GM21515 (cell line): ENCODE results near the gene SPPL2B.

Source experiments
- ATAC-seq: cut with Tn5 transposase; IDR thresholded peaks from one replicate; pipeline ENCODE4 v1.9.1; 2021; ENCODE audit not compliant: unreplicated experiment

Gene SPPL2B

DNA sequence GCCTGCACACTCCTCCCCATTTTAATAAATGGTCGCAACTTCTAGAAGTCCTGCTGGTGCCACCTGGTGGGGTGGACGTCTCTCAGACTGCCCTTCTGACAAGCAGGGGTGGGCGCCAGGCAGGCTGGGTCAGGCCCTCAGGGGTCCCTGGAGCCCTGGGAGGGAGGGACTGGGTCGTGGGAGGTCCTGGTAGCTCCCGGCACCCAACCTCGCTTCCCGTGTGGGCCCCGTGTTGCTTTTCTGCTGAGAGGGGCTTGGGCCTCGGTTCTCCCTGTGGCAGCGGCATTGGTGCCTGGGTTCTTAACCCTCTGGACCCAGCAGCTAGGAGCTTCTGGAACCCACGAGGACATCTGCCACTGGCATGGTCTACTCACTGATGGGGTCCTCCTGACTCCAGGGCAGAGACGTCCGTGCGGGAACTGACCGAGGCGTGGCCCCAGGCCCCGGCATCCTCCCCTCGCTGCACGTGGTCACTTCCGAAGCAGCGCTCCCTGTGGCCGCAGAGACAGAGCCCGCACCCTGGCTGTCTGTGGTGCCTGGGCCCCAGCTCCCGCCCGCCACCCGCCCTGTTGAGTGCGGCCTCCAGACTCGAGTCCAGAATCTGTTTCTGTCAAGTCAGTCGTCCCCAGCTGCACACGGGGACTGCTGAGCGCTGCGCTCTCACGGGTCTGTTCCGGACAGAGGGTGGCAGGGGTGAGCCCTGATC is 25.6 kb downstream of the SPPL2B start:
- no peak for ATAC-seq

DNA sequence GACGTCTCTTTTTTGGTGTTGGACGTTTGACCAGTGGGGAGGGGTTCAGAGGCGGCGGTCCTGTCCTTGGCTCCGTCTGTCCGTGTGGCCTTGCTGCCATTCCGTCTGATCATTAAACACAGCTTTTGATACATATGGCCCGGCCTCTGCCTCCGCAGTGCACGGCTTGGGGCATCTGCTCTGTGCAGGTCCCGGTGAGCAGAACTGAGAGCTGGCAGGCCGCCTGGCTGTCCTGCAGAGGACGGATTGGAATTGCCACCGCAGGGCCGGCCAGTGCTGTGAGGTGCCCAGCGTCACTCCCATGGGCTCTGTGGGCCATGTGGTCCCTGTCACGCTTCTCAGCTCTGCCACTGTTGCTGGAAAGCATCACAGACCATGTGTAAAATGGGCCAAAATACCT is 26.2 kb downstream of the SPPL2B start:
- ATAC-seq, result no peak

DNA sequence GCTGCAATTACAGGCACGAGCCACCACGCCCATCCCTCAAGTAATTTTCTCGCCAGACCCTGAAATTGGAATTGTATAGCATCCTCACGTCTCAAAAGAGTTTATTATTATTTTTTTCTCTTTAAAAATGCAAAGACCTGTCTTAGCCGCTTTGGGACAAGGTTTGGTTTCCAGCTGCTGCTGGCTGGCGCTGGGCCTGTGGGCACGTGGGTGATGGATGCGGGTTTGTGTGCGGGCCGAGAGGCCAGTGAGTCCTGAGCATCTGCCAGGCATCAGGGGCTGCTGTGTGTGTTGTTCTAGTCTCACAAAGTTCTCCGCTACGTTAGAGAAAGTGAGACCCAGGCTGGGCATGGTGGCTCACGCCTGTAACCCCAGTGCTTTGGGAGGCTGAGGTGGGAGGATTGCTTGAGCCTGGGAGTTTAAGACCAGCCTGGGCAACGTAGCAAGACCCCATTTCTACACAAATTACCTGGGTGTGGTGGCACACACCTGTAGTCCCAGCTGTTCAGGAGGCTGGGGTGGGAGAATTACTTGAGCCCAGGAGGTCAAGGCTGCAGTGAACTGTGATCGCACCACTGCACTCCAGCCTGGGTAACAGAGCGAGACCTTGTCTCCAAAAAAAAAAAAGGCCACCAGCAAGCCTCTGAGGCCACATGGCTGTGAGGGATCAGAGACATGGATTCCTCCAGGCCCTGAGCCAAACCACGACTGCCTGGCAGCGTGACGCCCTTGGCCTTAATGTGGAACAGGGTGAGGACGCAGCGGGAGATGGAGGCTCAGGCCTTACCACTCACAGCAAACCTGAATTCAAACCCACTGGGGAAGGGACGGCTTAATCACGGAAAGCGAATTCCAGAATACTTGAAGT is 26.9 kb downstream of the SPPL2B start:
- ATAC-seq, result no peak

DNA sequence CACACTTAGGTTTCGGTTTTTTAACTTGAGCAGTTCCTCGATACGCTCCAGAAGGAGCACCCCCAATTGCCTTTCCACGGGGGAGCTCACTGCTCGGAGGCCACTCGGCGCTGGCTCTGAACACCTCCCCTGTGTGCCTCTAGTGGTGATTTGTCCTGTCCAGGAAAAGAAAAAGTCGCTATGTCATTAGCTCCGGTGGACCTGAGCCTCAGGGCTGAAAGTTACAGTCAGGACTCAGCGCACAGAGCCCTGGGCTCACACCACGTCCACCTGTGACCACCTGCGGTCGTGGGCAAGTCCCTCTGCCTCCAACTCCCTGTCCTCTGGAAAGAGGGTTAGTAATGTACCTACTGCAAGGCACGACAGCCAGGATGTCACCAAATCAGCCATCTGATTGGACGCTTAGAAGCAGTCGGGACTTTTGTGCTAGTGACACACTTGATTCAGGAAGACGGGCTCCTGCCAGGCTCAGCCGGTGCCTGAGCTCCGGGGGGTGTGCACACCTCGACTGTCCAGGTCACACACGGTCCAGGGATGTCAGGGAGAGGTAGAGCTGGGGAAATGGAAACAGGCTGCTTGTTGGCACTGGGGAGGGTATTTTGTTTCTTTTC is 27.7 kb downstream of the SPPL2B start:
- ATAC-seq, result no peak

DNA sequence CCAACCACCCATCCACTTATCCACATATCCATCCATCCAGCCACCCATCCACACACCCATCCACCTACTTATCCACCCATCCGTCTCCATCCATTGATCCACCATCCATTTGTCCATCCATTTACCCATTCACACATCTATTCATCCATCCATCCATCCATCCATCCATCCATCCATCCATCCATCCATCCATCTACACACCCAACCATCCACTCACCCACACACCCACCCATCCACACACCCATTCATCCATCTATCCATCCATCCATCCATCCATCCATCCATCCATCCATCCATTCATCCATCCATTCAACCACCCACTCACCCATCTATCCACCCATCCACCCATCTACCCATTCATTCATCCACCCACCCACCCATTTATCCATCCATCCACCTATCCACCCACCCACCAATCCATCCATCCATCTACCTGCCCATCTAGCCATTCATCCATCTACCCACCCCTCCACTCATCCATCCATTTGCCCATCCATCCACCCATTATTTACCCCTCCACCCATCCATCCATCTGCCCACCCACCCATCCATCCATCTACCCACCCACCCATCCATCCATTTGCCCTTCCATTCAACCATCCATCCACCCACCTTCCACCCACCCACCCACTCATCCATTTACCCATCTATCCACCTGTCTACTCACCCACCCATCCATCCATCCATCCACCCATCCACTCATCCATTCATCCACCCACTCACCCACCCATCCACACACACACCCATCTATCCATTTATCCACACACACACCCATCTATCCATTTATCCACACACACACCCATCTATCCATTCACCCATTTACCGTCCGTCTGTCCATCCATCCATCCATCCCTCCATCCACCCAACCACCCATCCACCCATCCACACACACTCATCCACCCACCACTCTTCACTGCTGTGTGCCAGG is 29.1 kb downstream of the SPPL2B start:
- no peak for ATAC-seq

DNA sequence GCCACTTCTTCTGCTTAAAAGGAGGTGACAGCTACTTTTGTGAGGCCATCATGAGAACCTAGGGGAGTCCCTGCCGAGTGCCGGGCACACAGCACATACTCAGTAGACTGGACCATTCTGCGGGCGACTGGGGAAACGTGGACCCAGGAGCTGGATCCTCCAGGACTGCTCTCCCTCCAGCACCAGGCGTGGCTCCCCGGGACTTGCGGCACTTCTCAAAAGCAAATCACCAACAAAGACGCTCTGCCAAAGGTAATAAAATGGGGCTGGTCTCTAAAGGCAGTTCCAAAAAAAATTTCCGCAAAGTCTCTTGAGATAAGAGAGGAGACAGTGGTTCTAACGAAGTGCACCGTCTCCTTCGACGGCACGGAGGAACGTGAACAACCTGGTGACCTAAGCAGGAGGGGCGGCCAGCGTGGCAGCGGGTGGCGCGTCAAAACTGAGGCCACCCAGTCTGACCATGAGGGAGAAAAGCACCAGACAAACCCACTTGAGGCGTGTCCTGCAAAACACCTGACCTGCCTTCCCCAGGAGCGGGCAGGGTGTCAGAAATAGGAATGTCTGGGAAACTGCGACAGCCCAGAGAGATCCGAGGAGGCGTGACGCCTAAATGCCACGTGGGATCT is 30.2 kb downstream of the SPPL2B start:
- ATAC-seq, result no peak

DNA sequence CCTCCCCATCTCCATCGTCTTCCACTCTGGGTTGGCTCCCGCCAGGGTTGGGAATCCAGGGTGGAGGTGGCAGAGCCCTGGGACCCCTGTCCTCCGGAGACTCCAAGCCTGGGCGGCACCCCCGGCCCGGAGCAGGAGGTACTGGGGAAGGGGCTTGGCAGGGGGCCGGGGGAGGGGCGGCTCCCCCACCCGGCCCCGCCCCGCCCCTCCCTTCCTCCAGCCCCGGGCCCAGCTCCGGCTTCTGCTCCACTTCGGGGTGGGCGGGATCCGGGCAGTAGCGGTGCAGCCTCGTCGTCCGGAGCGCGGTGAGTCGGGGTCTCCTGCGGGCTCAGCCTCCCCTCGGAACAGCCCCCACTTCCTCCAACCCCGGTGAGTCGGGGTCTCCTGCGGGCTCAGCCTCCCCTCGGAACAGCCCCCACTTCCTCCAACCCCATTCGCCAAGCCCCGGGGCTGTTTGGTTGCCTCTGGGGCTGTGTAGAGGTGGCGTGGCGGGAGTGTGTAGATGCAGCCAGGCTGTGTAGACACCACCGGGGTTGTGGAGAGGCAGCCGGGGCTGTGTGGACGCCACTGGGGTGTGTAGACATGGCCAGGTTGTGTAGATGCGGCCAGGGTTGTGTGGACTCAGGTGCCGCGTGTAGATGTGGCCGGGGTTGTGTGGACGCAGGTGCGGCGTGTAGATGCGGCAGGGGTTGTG is 31.7 kb downstream of the SPPL2B start, which contains the start of gene TMPRSS9:
Gene TMPRSS9 (plus strand): TSS at position 274 of the 694 bp plus-strand sequence. CDS start 29,521 bp downstream, outside the sequence.
- no peak for ATAC-seq

DNA sequence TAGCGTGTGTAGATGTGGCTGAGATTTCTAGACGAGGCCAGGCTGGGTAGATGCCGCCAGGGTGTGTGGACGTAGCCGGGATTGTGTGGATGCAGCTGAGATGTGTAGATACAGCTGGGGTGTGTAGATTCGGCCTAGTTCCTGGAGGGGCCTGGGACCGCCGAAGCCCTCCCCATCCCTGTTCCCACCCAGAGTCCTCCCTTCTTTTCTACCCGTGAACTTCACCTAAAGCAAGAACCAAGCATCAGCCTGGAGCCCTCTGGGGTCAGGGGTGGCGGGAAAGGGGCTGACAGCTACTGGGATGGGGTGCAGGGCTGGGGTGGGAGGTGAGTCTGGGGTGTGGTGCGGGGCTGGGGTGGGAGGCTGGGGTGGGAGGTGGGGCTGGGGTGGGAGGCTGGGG is 32.3 kb downstream of the SPPL2B start:
- ATAC-seq, result no peak

DNA sequence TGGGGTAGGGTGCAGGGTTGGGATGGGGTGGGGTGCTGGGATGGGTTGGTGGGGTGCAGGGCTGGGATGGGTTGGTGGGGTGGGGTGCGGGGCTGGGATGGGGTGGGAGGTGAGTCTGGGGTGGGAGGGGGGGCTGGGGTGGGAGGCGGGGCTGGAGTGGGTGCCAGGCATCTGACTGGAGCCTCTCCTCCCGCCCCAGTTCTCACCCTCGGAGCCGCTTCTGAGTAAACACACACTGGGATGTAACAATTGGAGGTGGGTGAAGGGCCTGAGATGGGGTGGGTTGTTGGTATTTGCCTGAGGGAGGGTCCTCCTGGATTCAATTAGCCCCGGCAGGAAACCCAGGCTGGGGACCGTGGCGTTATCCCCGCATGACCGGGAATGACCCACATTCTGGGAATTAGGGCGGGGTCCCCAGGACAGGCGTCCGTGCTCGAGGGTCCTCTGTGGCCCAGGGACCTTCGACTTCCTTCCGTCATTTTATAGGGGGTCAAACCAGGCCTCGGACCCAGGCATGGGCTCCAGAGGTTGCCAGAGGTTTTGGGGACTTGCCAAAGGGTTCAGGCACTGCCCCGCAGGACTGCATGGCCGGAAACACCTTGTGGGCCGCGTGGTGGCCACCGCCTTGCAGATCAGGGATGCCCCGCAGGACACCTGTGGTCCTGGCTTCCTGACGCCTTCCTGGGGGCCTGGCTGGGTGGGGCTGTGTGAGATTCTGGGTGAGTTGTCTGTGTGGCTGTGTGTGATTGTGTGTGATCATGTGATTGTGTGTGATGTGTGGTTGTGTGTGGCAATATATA is 33.0 kb downstream of the SPPL2B start:
- no peak for ATAC-seq

DNA sequence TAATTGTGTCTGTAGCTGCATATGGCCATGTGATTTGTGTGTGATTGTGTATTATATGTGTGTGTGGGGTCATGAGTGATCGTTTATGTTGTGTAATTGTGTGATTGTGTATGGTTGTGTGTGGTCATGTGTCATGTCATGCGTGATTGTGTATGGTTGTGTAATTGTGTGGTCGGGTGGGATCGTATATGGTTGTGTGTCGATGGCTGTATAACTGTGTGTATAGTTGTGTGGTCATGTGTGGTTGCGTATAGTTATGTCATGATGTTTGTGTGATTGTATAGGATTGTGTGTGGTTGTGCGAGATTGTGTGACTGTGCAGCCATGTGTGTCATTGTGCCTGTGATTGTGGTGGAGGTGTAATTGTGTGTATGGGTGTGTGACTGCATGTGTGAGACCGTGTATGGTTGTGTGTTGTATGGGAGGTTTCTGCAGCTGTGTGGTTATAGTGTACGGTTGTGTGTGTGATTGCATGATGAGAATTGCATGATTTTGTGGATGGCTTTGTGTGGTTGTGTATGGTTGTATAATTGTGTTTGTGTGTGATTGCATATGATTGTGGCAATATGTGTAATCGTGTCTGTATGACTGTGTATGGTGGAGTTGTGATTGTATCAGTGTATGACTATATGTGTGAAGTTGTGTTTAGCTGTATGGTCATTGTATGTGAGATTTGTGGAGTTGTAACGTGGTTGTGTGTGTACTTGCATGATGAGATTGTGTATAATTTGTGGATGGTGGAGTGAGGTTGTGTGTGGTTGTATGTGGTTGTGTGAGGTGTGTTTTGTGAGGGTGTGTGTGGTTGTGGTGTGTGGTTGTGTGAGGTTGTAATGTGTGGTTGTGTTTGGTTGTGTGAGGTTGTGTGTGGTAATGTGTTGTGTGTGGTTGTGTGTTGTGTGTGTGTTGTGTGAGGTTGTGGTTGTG is 33.8 kb downstream of the SPPL2B start:
- no peak for ATAC-seq

DNA sequence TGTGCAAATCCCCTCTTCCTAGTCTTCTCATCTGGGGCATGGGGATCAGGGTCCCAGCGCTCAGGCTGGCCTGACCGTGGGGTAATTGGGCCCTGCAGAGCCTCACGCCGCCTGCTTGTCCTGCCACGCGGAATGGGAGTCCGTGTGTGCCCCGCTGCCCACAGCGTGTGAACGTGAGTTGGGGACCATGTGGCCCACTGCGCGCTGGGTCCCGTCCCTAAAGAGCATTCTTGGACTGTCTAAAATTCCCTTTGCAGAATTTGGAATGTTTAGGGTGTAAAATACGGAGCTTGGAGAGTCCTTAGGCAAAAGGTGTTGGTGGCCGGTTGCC is 34.5 kb downstream of the SPPL2B start:
- ATAC-seq, result no peak

DNA sequence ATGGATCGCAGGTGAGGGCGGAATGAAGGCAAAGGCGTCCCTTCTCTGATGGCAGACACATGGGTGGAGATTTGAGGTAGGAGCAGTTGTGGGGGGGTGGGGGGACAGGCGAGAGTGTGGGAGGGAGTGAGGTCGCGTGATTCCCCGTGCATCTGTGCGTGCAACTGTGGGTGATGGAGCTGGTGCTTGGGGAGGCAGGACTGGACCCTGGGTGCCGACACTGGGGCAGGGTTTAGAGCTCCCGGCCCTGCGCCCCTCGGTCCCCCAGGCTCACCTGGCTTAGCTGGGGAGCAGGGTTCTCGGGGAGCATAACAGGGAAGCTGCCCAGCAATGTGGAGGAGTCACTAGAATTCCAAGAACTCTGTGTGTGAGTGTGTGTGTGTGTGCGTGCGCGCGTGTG is 34.9 kb downstream of the SPPL2B start:
- ATAC-seq, result no peak

DNA sequence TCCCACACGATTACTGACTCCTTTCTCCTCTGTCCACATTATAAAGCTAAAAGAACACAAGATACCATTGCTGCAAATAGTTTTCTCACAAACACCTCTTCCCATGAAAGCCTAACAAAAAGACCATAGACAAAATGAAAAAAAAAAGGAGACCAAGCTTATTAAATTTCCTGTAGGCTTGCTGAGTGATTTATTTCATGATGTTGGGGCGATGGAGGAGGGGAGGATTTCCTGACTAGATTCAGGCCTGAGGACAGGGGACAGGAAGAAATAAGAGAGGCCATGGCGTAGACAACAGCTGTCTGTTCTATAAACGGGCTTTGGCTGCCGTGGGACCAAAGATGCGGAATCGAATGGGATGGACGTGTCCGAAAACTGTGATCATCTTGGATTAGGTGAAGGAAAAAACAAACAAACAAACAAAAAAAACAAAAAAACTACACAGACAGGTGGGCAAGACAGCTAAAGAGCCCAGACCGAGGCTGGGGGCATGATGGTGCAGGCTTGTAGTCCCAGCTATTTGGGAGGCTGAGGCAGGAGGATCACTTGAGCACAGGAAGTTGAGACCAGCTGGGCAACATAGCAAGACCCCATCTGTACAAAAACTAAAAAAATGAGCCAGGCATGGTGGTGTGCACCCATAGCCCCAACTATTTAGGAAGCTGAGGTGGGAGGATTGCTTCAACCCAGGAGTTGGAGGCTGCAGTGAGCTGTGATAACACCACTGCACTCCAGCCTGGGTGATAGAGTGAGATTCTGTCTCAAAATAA is 36.9 kb downstream of the SPPL2B start:
- ATAC-seq, result no peak

DNA sequence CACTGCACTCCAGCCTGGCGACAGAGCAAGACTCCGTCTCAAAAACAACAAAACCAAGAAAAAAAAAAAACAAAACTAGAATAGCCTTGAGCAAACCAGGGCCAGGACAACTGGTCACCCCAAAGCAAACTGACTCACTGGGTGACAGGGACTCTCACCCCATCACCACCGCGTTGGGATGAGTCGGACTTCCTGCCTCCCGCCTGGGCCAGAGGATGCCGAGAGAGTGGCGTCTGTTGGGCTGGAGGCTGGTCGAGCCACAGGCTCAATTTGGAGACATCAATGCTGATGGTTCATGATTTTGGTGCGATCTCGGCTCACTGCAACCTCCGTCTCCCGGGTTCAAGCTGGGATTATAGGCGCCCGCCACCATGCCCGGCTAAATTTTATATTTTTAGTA is 43.2 kb downstream of the SPPL2B start:
- ATAC-seq, result no peak

DNA sequence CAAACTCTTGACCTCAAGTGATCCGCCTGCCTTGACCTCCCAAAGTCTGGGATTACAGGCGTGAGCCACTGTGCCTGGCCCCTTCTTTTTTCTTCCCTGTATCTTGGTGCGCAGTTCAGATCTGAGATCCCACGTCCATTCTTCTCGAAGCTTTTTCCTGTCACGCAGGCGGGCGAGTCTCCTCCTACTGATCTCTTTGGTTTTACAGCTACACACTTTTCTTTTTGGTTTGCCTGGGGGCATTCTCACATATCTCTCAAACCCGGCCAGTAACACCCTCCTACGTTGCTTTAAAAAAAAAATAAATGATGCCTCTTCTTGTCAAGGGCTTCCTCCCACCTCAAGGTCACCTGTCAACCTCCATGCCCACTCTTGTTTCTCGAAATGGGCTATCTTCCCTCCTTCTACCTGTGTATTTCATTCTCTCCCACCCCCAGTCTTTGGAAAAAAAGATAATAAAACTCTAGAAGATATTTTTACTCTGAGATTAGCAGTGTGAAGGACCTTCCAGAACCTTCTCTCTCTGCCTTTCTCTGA is 43.7 kb downstream of the SPPL2B start:
- ATAC-seq, result no peak

DNA sequence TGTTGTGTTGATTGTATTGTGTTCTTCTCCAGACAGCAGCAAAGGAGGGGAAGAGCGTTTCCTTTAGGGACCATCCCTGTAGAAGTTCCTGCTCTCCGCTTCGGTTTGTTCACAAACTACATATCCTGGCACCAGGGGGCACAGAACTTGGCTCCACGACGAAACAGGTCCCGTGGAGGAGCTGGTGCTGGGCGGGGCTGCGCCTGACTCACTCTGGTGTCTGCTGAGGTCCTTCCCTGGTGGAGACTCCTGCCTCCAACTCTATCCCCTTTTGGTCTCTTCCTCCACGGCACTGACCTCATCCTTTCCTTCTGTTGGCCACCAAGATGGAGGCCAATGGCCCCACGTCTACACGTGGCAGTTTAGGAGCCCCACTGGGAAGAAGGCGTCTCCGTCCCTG is 46.3 kb downstream of the SPPL2B start:
- no peak for ATAC-seq
